Measurements from ENCODE around the gene ATP6V0C. TPM values are rescaled to one million over a fixed set of nuclear protein-coding genes. Genes with fewer than 3 reads are reported as not detected.

ATP6V0C gene
- total and polyA plus RNA-seq, 2 of the 13 experiments (the other 11 are each of a cell fraction or from before 2014, with no cell fraction given) = 10.4 to 20.1 TPM

- TF ChIP-seq ZNF407 (CRISPR knock-in tag; IDR thresholded peaks at IDR 0.05; ENCODE audit: not compliant biosample characterization) (no peak), RBFOX2 (IDR thresholded peaks at IDR 0.05; ENCODE audit: low read depth, low read length) (peak; percentile 60; the same call in 1 of the 2 replicates), AGO2 (optimal IDR thresholded peaks at IDR 0.05; ENCODE audit: low read depth, low read length) (peak; percentile 80), ONECUT2 (CRISPR knock-in tag; IDR thresholded peaks at IDR 0.05) (no peak), FOXO1 (CRISPR knock-in tag; IDR thresholded peaks at IDR 0.05) (no peak)
Measured at GRCh38 chr16:2529061-2529931, 15.5 kb downstream of the ATP6V0C start (continued).
